Mucosa of descending colon (tissue), 3 donors: ENCODE data around the gene SAFB2. TPM values are rescaled to one million over a fixed set of nuclear protein-coding genes. Genes with fewer than 3 reads are reported as not detected.

ENCODE experiments used
- ATAC-seq: fragments of 200-7000 bp; cut with Tn5 transposase; one replicate; pipeline ENCODE4 v1.9.1; 2020; ENCODE audit warnings: mild to moderate bottlenecking, moderate library complexity
- DNase-seq, 3 donors: peaks; one replicate each; pipeline ENCODE4 v3.0.0-alpha.2; 2020
- H3K36me3 ChIP-seq: fragments of 200-600 bp; one replicate; pipeline ENCODE4 v1.8.0; 2021; ENCODE audit warnings: low read depth, mild to moderate bottlenecking
- H3K4me1 ChIP-seq: fragments of 200-600 bp; one replicate; pipeline ENCODE4 v1.8.0; 2021; ENCODE audit warnings: low read depth, mild to moderate bottlenecking
- H3K4me3 ChIP-seq: fragments of 200-600 bp; one replicate; pipeline ENCODE4 v1.8.0; 2021; ENCODE audit warnings: mild to moderate bottlenecking
- H3K9me3 ChIP-seq: fragments of 200-600 bp; one replicate; pipeline ENCODE4 v1.8.0; 2021; ENCODE audit warnings: mild to moderate bottlenecking
- CTCF ChIP-seq: fragments of 200-600 bp; IDR thresholded peaks from one replicate; pipeline ENCODE4 v1.8.0; 2022; ENCODE audit warnings: antibody characterized with exemption, mild to moderate bottlenecking
- intact Hi-C, 2 donors: fragments of 100-400 bp; cut with DNase I in 1 of 2; cut with micrococcal nuclease in 1 of 2; formaldehyde crosslinking; loops; one replicate each; pipeline versions ENCODE4 v1.11.0 to v1.11.1; 2022; cut with DNase I, micrococcal nuclease
- total RNA-seq, 3 donors: library from RNA; stranded (reverse); fragmentation: NEBNext Ultra II Directional in 2 of 3; extraction: Animal tissue kit (Norgen Biotek cat#: 25700) in 2 of 3; gene quantifications; one replicate each; pipeline versions ENCODE4 v1.2.1 to v1.2.4, GENCODE V29; 2021 to 2023
- donor health status: DM: no; HTN: no; CAD: no; lungs with moderate emphysema.
- donor health status: DM: no; HTN: no; CAD: no.
- donor health status: DM: no; HTN: yes; CAD: no.

SAFB2 gene
- total RNA-seq, 3 donors from 2014 or later = 66.7 to 122 (median 102) TPM

- DNase-seq = peak in 2 of 3 donors; percentile 35 to 49
- intact Hi-C loops = no loop called here
These were observed 32.8 kb upstream of the SAFB2 start for GRCh38 chr19:5655412-5655811.

GRCh38 chr19:5654931-5655330, 32.4 kb upstream of the SAFB2 start:
- DNase-seq (no peak), ATAC-seq (no peak)
- Histone ChIP-seq H3K36me3 (peaks cover 42% of the 10 kb centered on the region), H3K4me3 (no peak overlapping the region), H3K9me3 (no peaks in the 10 kb centered on the region), H3K4me1 (no peaks in the 10 kb centered on the region)
- TF ChIP-seq CTCF = no peak
- intact Hi-C loops = no loop called here

More at GRCh38 chr19:5655412-5655811, 32.8 kb upstream of the SAFB2 start:
- no peak for TF ChIP-seq CTCF
- ATAC-seq = peak; percentile 87
- no peaks in the 10 kb centered on the region for H3K9me3 ChIP-seq
- H3K36me3 ChIP-seq = peaks cover 43% of the 10 kb centered on the region
- no peak overlapping the region for H3K4me3 ChIP-seq
- no peaks in the 10 kb centered on the region for H3K4me1 ChIP-seq

- H3K9me3 ChIP-seq = no peaks in the 10 kb centered on the region
- DNase-seq (no peak), ATAC-seq (no peak)
- no peaks in the 10 kb centered on the region for H3K4me1 ChIP-seq
- intact Hi-C loops = no loop called here
- H3K4me3 ChIP-seq = no peak overlapping the region
- TF ChIP-seq CTCF = no peak
- H3K36me3 ChIP-seq = peaks cover 31% of the 10 kb centered on the region
These were observed 29.7 kb upstream of the SAFB2 start for GRCh38 chr19:5652261-5652660.

- intact Hi-C loops = no loop called here
- no peaks in the 10 kb centered on the region for H3K9me3 ChIP-seq
- no peak for ATAC-seq
- no peak for TF ChIP-seq CTCF
- no peak overlapping the region for H3K4me3 ChIP-seq
- H3K4me1 ChIP-seq = no peaks in the 10 kb centered on the region
- no peak for DNase-seq
- peaks cover 31% of the 10 kb centered on the region for H3K36me3 ChIP-seq
These were observed 28.8 kb upstream of the SAFB2 start for GRCh38 chr19:5651361-5651760.

- intact Hi-C loops = no loop called here
- Histone ChIP-seq H3K36me3 (peaks cover 27% of the 10 kb centered on the region), H3K4me1 (no peaks in the 10 kb centered on the region), H3K9me3 (no peaks in the 10 kb centered on the region), H3K4me3 (no peak overlapping the region)
- ATAC-seq (no peak), DNase-seq (no peak)
- no peak for TF ChIP-seq CTCF
These were observed 25.9 kb upstream of the SAFB2 start for GRCh38 chr19:5648464-5648863.

- Histone ChIP-seq H3K9me3 (no peaks in the 10 kb centered on the region), H3K4me3 (no peak overlapping the region), H3K36me3 (peaks cover 24% of the 10 kb centered on the region), H3K4me1 (no peaks in the 10 kb centered on the region)
- no peak for ATAC-seq
- DNase-seq = no peak
- intact Hi-C loops = no loop called here
- no peak for TF ChIP-seq CTCF
These were observed 24.1 kb upstream of the SAFB2 start for GRCh38 chr19:5646703-5647102.
